ENCODE measurements around the gene SMC5. TPM values are rescaled to one million over a fixed set of nuclear protein-coding genes. Genes with fewer than 3 reads are reported as not detected.

SMC5 gene
- total RNA-seq: 46.3 and 48.2 TPM in 2 replicates

GRCh38 chr9:70258692-70259511, at the start of gene SMC5:
Gene SMC5 (plus strand): TSS chr9:70258978. CDS start chr9:70259079, 101 bp downstream.

Small RNA genes lying within 50 kb of the gene (small RNA-seq; reads per million reads assigned to genes)
- not detected for gene RF00019

Other genes with a start within 250 kb of the SMC5 start
- 8.1 and 20.5 TPM in 2 replicates for gene MAMDC2, start 215.1 kb upstream of the SMC5 start, total RNA-seq
- gene KLF9, start 155.7 kb downstream of the SMC5 start, total RNA-seq: 27.7 and 39.8 TPM in 2 replicates

Measured in thoracic aorta endothelial cell (primary cell).